WI38 (cell line): Measurements from ENCODE around the gene DCLK1.

ENCODE experiments used
- H3K4me3 ChIP-seq: 2 replicates; pipeline ENCODE4 v1.5.1; 2011; ENCODE audit warnings: low read depth, mild to moderate bottlenecking, control low read depth, low read length
- CTCF ChIP-seq: IDR thresholded peaks from 2 replicates; pipeline ENCODE4 v1.5.1; 2012; ENCODE audit warnings: low read depth, mild to moderate bottlenecking, control low read depth, low read length

Gene DCLK1

GRCh38 chr13:36089130-36089647 lies 42.0 kb downstream of the DCLK1 start:
- TF ChIP-seq CTCF, result no peak
- no peak overlapping the region for H3K4me3 ChIP-seq

GRCh38 chr13:36088463-36088862 lies 42.7 kb downstream of the DCLK1 start:
- TF ChIP-seq CTCF, result no peak
- no peak overlapping the region for H3K4me3 ChIP-seq

- H3K4me3 ChIP-seq, result no peak overlapping the region
- no peak for TF ChIP-seq CTCF
These were observed 43.2 kb downstream of the DCLK1 start for GRCh38 chr13:36088001-36088400.

- TF ChIP-seq CTCF, result no peak
- no peak overlapping the region for H3K4me3 ChIP-seq
These were observed 45.1 kb downstream of the DCLK1 start for GRCh38 chr13:36086117-36086516.

GRCh38 chr13:36084131-36084530 lies 47.1 kb downstream of the DCLK1 start:
- TF ChIP-seq CTCF, result no peak
- H3K4me3 ChIP-seq, result no peak overlapping the region

GRCh38 chr13:36082806-36083205 lies 48.4 kb downstream of the DCLK1 start:
- H3K4me3 ChIP-seq, result no peak overlapping the region
- no peak for TF ChIP-seq CTCF

- no peak overlapping the region for H3K4me3 ChIP-seq
- TF ChIP-seq CTCF, result no peak
These were observed 48.8 kb downstream of the DCLK1 start for GRCh38 chr13:36082396-36082795.
